ENCODE data around the gene CUX1. TPM values are rescaled to one million over a fixed set of nuclear protein-coding genes. Genes with fewer than 3 reads are reported as not detected.

The CUX1 gene
- total RNA-seq, 1 donor from 2014 or later = 97.4 TPM

DNA sequence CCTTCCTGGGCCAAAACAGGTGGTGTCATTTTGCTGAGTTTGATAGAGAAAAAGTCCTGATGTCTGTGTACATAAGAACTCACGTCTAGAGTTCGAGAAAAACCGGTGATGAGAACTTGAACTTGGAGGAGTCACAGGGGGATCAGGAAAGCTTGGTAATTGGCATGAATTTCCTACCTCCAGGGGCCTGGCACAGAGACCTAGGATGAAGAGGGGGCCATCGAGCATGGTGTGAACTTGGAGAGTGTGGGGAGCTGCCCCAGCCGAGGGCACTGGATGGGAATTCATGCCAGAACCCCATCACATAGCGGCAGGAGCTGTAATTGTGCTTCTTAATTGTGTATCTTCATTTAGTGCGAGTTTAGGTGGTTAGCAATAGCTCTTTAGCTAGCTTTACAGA is 82.2 kb downstream of the CUX1 start:
- ATAC-seq (ENCODE audit: poor library complexity) (no peak), DNase-seq (no peak)

DNA sequence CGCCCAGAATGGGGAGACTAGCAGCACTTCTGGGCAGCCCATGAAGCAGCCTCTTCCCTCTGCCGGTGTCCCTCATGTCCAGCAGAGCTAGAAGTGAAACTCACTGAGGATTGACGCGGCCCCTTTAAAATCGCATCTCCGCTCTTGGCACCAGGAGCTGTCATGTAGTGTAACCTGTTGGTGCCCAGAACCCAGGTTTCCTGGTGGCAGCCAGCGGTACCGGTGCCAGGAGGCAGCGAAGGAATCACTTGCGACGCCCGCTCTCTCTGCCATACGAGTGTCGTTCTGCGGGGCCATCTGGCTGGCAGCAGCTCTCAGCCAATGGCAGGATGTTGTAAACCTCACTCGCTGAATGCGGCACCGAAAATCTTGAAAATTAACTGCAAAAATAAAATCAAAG is 82.7 kb downstream of the CUX1 start:
- intact Hi-C loops (cut with DNase I) = no loop called here
- peak; percentile 85 for ATAC-seq (ENCODE audit: poor library complexity)
- DNase-seq = peak; percentile 79

More for the DNA sequence above, 82.2 kb downstream of the CUX1 start:
- intact Hi-C loops (cut with DNase I) = no loop called here

DNA sequence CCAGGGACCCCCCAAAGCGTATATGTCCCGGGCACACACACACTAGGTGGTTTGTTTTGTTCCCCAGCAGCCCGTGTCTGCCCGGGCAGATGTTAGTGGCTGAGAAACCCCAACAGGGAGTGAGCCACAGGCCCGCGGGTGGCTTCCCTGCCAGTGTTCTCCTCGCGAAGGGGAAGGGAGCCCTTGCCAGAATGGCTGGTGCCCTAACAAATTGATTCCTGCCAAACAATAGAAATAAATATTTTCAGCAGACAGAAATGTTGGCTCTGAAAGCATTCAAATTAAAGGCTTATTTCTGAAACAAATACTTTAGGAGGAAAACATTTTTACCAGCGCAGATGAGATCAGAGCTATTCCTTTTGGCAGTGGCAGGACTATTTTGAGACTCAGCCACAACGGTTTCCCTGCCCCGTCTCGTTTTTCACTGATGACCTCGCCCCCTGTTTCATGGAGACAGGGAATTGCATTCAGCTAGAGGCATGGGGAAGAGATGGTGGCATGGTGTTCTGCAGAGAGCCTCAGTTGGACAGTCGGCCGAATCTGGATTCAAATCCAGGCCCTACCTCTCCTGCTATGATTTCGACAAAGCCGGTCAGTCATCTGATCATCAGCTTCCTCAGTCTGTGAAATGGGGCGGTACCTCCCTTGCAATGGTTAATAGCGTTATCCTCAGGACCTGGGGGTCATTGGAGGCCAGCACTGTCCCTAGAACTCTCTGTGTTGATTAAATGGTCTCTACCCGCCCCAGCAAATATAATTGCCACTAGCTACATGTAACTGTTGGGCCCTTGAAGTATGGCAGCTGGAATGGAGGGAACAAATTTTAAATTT is 84.5 kb downstream of the CUX1 start:
- intact Hi-C loops (cut with DNase I) = no loop called here
- DNase-seq = no peak
- peak; percentile 30 for ATAC-seq (ENCODE audit: poor library complexity)

DNA sequence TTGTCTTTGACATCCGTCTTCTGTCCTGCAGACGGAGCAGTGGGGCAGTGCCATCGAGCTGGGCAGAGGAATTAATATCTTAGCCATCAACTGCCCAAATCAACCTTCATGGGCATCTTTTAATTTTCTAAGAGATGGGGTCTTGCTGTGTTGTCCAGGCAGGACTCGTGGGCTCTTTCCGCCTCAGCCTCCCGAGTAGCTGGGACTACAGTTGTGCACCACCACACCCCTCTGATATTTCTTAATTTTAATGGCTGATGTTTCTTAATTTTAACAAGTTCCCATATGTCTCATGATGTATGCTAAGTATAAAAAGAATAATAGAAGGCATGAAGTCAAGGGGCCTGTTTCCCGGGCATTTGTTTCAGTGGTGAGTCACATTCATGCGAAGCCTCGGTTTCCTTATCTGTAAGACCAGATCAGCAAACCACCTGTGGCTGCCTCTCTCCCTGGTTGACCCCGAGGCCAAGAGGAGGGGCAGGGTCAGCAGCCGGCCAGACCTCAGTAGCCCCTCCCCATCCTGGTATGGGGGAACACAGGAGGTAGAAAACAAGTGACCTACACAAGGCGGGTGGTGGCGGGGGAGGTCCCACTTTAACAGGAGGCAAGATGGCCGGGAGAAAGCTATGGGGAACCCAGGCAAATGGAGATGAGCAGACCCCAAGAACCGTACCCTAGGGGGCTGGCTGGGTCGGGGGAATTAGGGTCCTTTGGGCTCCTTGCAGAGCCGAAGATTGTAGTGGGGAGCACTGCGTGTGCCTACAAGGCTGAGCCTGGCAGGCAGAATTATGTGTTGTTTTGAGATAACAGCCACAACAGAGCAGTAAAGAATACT is 85.5 kb downstream of the CUX1 start:
- no peak for ATAC-seq (ENCODE audit: poor library complexity)
- no peak for DNase-seq
- intact Hi-C loops (cut with DNase I) = no loop called here

GRCh38 chr7:101903515-101903868 is 86.1 kb downstream of the CUX1 start:
- no peak for ATAC-seq (ENCODE audit: poor library complexity)
- intact Hi-C loops (cut with DNase I) = no loop called here
- no peak for DNase-seq

GRCh38 chr7:101904019-101904418 is 86.6 kb downstream of the CUX1 start:
- ATAC-seq (ENCODE audit: poor library complexity) (no peak), DNase-seq (no peak)
- intact Hi-C loops (cut with DNase I) = no loop called here

DNA sequence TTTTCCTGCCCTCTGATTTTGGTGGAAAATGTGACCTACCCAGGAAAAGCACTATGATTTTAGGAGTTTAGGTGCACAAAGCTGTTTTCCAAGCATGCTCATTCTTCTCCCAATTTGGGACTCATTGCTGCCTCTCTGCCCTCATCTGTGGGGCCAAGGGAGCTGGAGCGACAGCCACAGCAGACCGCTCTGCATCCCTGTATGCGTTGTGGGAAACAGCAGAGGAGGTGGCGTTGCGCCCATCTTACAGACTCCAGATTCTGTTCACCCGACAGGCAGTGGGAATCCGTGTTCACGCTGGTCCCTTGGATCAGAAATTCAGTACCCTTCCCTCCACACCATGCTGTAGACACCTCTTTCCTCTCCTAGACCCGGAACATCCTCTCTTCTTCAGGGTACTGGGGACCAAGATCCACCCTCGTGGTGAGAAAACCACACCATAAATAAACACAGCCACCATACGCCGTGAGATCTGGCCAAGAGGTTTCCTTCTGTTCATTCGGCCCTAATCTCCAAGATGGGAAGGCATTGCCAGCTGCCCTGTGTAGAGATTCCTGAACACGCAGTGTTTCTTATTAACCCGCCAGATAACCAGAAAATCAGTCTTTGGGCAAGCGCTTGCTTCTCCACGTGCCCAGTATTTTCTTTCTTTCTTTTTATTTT is 87.9 kb downstream of the CUX1 start:
- intact Hi-C loops (cut with DNase I) = no loop called here
- no peak for DNase-seq
- ATAC-seq (ENCODE audit: poor library complexity) = no peak

DNA sequence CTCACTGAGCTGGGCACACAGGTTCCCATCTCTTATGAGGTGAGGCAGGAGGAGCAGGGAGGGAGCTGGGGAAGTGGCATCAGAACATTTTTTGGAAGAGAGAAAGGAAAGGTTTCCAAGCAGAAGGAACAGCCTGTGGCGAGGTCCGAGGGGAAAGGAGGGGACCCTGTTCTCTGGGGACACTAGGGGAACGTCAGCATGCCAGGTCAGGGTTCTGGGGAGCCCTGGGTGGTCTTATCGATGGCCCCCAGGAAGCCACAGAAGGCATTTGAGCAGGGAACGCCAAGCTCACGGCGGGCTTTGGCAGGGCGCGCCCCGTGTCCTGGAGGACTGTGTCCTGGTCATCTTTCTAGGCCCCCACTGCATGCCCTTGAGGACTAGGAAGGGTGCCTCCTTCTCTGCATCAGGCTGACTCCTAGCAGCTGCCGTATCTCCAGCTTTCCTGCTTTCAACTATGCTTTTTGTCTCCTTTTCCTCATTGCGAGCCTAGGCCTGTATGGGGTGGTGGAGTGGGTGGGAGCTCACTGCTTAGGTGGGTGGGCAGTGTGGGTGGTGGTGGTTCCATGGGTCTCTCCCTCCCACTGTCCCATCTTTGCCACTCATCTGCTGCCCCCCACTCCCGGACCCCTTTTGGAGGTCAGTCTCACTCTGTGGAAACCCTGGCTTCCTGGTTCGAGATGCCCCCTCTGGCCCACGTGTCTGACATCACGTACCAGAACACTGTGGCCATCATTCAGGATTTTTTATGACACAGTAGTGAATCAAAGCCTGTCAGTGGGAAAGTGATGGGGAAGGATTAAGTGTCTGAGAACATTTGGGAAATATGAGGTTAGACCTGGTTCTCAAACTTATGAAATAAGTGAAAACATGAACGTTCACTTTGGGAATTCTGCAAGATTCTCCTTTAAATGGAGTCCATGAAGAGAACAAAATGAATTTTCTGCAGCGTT is 89.1 kb downstream of the CUX1 start:
- ATAC-seq (ENCODE audit: poor library complexity) = no peak
- peak; percentile 14 for DNase-seq
- intact Hi-C loops (cut with DNase I) = no loop called here

DNA sequence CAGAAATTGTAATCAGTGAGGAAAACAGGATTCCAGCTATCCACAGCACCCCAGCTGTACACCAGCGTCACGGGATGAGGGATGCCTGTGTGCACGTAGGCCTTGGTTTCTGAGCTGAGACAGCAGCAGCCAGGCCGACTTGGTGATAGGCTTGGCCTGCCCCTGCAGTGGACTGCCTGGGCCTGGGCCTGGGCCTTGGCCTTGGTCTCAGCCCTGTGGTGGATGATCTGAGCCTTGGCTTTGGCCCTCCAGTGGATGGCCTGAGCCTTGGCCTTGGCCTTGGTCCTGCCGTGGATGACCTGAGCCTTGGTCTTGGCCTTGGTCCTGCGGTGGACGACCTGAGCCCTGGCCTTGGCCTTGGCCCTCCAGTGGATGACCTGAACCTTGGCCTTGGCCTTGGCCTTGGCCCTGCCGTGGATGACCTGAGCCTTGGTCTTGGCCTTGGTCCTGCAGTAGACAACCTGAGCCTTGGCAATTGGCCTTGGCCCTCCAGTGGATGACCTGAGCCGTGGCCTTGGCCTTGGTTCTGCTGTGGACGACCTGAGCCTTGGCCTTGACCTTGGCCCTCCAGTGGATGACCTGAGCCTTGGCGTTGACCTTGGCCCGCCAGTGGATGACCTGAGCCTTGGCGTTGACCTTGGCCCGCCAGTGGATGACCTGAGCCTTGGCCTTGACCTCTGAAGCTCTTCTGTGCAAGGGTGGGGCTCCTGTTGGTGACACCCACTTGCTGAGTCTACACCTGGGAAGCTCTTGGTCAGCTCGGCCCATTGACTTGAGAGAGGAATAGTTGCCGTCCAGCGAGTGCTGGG is 93.8 kb downstream of the CUX1 start:
- ATAC-seq (ENCODE audit: poor library complexity) (peak; percentile 44), DNase-seq (peak; percentile 73)
- intact Hi-C loops (cut with DNase I) = no loop called here

- peak; percentile 69 for ATAC-seq (ENCODE audit: poor library complexity)
- peak; percentile 70 for DNase-seq
- intact Hi-C loops (cut with DNase I) = no loop called here
Observed at GRCh38 chr7:101911800-101912715, 94.6 kb downstream of the CUX1 start.

GRCh38 chr7:101912716-101913110 is 95.3 kb downstream of the CUX1 start:
- no peak for ATAC-seq (ENCODE audit: poor library complexity)
- intact Hi-C loops (cut with DNase I) = no loop called here
- peak; percentile 36 for DNase-seq

DNA sequence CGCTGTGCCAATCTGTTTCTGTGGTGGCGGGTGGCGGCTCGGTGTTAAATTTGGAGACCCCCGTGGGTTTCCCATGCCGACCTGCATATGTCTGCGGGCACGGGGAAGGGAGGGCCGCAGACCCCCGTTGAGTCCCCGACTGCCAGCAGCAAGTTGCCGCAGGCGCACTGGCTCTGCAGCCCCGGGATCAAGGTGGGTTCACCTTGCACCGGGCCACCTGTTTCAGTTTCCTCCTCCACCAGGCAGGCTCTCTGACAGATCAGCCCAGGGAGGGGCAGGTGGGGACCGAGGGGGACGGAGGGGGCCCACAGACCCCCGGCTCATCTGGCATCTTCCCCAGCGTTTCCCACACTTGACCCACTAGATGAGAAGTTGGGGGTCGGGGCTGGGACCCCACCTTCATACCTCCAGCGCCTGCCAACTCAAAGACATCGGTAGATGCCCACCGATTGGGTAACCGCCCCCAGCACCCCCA is 95.9 kb downstream of the CUX1 start:
- intact Hi-C loops (cut with DNase I) = no loop called here
- ATAC-seq (ENCODE audit: poor library complexity) (no peak), DNase-seq (peak; percentile 48)

- DNase-seq (no peak), ATAC-seq (ENCODE audit: poor library complexity) (no peak)
- intact Hi-C loops (cut with DNase I) = no loop called here
Observed at GRCh38 chr7:101913851-101914250, 96.4 kb downstream of the CUX1 start.

GRCh38 chr7:101915000-101915399 is 97.6 kb downstream of the CUX1 start:
- peak; percentile 77 for ATAC-seq (ENCODE audit: poor library complexity)

GRCh38 chr7:101916041-101916800 is 98.8 kb downstream of the CUX1 start:
- peak; percentile 33 for DNase-seq
- ATAC-seq (ENCODE audit: poor library complexity) = no peak
- intact Hi-C loops (cut with DNase I) = no loop called here

More at GRCh38 chr7:101915000-101915399, 97.6 kb downstream of the CUX1 start:
- peak; percentile 78 for DNase-seq
- intact Hi-C loops (cut with DNase I) = no loop called here

- intact Hi-C loops (cut with DNase I) = no loop called here
- DNase-seq (peak; percentile 36), ATAC-seq (ENCODE audit: poor library complexity) (no peak)
Observed at GRCh38 chr7:101916876-101917275, 99.5 kb downstream of the CUX1 start.
